Measurements from ENCODE around the gene FBL. TPM values are rescaled to one million over a fixed set of nuclear protein-coding genes. Genes with fewer than 3 reads are reported as not detected.
"Not testable (repeated sequence)": the region's sequence is repeated elsewhere in the genome, so short reads cannot be mapped to it uniquely, and the experiment has no call there.

FBL gene
- total RNA-seq, 1 experiment from 2014 or later = 186 TPM

DNA sequence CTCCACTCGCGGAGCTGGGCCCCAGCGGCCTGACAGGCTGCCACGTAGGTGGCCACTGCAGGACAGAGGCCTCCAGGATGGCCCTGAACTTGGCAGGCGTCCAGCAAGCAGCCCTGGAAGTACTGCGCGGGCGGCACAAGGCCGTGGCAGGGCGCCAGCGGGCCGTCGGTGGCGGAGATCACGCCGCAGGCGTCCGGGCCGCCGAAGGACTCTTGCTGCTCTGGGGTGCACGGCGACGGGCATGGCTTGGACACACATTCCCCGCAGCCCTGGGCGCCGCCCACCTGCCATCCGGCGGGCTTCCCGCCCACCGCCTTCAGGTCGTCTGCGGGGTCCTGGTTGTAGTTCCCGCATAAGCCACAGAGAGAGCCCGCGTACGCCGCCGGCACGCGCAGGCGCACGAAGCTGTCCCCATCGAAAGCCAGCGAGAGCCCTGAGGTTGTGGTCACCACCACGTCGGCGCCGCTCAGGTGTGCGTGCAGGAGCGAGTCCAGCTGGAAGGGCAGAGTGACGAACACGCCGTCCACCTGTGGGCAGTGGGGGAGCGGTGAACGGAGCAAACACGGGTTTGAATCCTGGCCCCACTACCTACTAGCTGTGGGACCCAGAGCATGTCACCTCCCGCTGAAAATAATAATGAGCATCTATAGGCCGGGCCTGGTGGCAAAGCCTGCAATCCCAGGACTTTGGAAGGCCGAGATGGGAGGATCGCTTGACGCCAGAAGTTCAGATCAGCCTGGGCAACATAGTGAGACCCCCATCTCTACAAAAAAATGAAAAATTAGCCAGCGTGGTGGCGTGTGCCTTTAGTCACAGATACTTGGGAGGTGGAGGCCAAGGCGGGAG lies 45.7 kb upstream of the FBL start:
- H3F3A ChIP-seq (ENCODE audit: low read length, unreplicated experiment); H3K79me2 ChIP-seq (ENCODE audit: low read length); DNase-seq; H3K9ac ChIP-seq (ENCODE audit: low read length); H3K4me1 ChIP-seq (ENCODE audit: insufficient read depth, low read length); H3K4me2 ChIP-seq (ENCODE audit: low read length); H2AFZ ChIP-seq (ENCODE audit: low read length); intact Hi-C loops (cut with micrococcal nuclease); H3K9me3 ChIP-seq (ENCODE audit: low read length); H3K4me3 ChIP-seq (ENCODE audit: low read length); H3K36me3 ChIP-seq (ENCODE audit: low read depth, low read length); CTCF ChIA-PET; H3K27me3 ChIP-seq (ENCODE audit: low read length); POLR2A ChIA-PET (ENCODE audit: unreplicated experiment); H4K20me1 ChIP-seq (ENCODE audit: low read length); H3K9me2 ChIP-seq (replicated peaks; ENCODE audit: low read length); ATAC-seq; BruUV-seq (replicated peaks); H3K27ac ChIP-seq (ENCODE audit: low read length): not testable (repeated sequence)

DNA sequence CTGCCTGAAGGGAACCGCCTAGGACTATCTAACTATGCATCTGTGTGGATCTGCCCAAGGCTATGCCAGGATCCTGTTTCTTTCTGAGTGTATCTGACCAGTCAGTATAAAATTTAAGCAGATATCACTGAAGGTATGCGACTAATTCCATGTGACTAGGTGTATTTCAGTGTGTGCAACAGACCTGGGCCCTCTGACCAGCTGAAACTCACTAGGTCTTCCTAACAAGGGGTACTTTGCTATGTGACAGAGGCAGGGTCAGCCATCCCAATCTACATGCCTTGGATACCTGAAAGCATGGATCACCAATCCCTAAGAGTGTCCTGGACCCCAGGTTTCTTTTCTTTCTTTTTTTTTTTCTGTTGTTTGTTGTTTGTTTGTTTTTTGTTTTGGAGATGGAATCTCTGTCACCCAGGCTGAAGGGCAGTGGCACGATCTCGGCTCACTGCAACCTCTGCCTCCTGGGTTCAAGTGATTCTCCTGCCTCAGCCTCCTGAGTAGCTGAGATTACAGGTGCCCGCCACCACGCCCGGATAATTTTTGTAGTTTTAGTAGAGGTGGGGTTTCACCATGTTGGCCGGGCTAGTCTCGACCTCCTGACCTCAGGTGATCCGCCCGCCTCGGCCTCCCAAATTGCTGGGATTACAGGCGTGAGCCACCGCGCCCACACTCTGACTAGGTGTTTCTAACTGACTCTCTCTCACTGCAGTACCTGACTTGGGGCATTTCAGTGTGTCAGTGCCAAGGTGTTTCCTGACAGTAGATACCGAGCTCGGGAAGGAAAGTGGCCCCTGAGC lies 44.8 kb upstream of the FBL start:
- no peaks in the 10 kb centered on the region for H3K9me2 ChIP-seq (replicated peaks; ENCODE audit: low read length)
- intact Hi-C loops (cut with micrococcal nuclease) = no loop called here
- H2AFZ ChIP-seq (ENCODE audit: low read length) = no peak overlapping the region
- BruUV-seq (replicated peaks) = no TSS peak
- TF ChIP-seq, protein P1, sequence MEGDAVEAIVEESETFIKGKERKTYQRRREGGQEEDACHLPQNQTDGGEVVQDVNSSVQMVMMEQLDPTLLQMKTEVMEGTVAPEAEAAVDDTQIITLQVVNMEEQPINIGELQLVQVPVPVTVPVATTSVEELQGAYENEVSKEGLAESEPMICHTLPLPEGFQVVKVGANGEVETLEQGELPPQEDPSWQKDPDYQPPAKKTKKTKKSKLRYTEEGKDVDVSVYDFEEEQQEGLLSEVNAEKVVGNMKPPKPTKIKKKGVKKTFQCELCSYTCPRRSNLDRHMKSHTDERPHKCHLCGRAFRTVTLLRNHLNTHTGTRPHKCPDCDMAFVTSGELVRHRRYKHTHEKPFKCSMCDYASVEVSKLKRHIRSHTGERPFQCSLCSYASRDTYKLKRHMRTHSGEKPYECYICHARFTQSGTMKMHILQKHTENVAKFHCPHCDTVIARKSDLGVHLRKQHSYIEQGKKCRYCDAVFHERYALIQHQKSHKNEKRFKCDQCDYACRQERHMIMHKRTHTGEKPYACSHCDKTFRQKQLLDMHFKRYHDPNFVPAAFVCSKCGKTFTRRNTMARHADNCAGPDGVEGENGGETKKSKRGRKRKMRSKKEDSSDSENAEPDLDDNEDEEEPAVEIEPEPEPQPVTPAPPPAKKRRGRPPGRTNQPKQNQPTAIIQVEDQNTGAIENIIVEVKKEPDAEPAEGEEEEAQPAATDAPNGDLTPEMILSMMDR (conservative IDR thresholded peaks at IDR 0.05; ENCODE audit: low read depth, low read length) = no peak
- TF ChIP-seq EZH2phosphoT487 (IDR thresholded peaks at IDR 0.05; ENCODE audit: borderline replicate concordance, low read length) = no peak
- TF ChIP-seq EZH2 (IDR thresholded peaks at IDR 0.05; ENCODE audit: low read length, unreplicated experiment) = no peak
- no peak for ATAC-seq
- H3K36me3 ChIP-seq (ENCODE audit: low read depth, low read length) = no peaks in the 10 kb centered on the region
- ChIA-PET POLR2A (ENCODE audit: unreplicated experiment) (no interaction called here), CTCF (no interaction called here)
- H3K27ac ChIP-seq (ENCODE audit: low read length) = no peak overlapping the region
- no peak overlapping the region for H3K4me3 ChIP-seq (ENCODE audit: low read length)
- no peaks in the 10 kb centered on the region for H3K27me3 ChIP-seq (ENCODE audit: low read length)
- no peaks in the 10 kb centered on the region for H3F3A ChIP-seq (ENCODE audit: low read length, unreplicated experiment)
- no peaks in the 10 kb centered on the region for H3K79me2 ChIP-seq (ENCODE audit: low read length)
- H3K9ac ChIP-seq (ENCODE audit: low read length) = no peak overlapping the region
- no peak overlapping the region for H3K4me2 ChIP-seq (ENCODE audit: low read length)
- H4K20me1 ChIP-seq (ENCODE audit: low read length) = no peaks in the 10 kb centered on the region
- DNase-seq = no peak
- H3K4me1 ChIP-seq (ENCODE audit: insufficient read depth, low read length) = no peaks in the 10 kb centered on the region
- H3K9me3 ChIP-seq (ENCODE audit: low read length) = no peaks in the 10 kb centered on the region

DNA sequence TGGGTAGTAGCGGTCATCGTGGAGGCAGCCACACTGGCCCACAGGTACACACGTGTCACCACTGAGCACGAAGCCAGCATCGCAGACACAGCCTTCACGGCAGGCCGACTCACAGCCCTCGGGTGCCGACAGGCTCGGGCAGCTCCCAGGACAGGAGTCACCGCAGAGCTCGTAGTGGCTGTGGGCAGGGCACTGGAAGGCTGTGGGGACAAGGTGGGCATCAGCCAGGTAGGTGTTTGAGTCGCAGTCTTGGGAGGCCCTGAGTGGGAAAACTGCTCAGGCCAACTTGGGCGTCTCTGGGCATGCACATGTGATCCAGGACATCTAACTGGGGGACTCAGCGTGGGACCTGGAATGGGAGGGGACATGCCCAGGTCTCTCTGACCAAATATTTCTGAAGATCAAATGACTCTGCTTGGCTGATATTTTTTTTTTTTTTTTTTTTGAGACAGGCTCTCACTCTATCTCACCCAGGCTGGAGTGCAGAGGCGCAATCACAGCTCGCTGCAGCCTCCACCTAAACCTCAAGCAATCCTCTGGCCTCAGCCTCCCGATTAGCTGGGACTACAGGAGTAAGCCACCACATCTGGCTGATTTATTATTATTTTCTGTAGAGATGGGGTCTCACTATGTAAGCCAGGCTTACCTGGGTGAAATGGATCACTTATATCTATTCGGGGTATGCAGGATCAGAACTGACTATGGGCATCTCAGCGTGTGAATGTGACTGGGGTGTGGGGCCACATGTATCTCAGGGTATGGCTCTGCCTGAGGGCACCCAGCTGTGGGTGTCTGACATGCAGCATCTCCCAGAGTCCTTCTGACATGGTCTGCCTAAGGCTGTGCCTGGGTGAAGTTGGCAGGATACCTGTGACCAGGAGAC lies 43.9 kb upstream of the FBL start:
- intact Hi-C loops (cut with micrococcal nuclease); H3K4me1 ChIP-seq (ENCODE audit: insufficient read depth, low read length); H4K20me1 ChIP-seq (ENCODE audit: low read length); DNase-seq; H3K36me3 ChIP-seq (ENCODE audit: low read depth, low read length); CTCF ChIA-PET; H3K27me3 ChIP-seq (ENCODE audit: low read length); H3K79me2 ChIP-seq (ENCODE audit: low read length); H3K9me3 ChIP-seq (ENCODE audit: low read length); H3K9ac ChIP-seq (ENCODE audit: low read length); BruUV-seq (replicated peaks); H3K4me2 ChIP-seq (ENCODE audit: low read length); H3K27ac ChIP-seq (ENCODE audit: low read length); H3K9me2 ChIP-seq (replicated peaks; ENCODE audit: low read length); POLR2A ChIA-PET (ENCODE audit: unreplicated experiment); H2AFZ ChIP-seq (ENCODE audit: low read length); H3F3A ChIP-seq (ENCODE audit: low read length, unreplicated experiment); ATAC-seq; H3K4me3 ChIP-seq (ENCODE audit: low read length): not testable (repeated sequence)

DNA sequence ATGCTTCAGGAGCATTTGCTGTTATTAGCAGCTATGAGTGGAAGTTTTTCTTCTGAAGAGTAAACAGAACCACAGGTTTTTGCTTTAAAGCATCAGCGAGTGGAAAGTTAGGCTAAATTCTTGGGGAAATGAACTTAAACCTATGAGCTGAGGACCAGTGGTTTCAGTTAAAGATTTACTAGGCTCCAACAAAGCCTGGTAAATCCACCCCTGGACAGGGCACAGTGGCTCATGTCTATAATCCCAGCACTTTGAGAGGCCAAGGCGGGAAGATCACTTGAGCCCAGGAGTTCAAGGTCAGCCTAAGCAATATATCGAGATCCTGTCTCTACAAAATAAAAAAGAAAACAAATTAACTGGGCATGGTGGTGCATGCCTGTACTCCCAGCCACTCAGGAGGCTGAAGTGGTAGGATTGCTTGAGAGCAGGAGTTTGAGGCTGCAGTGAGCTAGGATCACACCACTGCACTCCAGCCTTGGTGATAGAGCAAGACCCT lies 41.3 kb upstream of the FBL start:
- H3K4me2 ChIP-seq (ENCODE audit: low read length); POLR2A ChIA-PET (ENCODE audit: unreplicated experiment); H3K4me1 ChIP-seq (ENCODE audit: insufficient read depth, low read length); H2AFZ ChIP-seq (ENCODE audit: low read length); CTCF ChIA-PET; BruUV-seq (replicated peaks); H4K20me1 ChIP-seq (ENCODE audit: low read length); H3F3A ChIP-seq (ENCODE audit: low read length, unreplicated experiment); H3K27ac ChIP-seq (ENCODE audit: low read length); H3K36me3 ChIP-seq (ENCODE audit: low read depth, low read length); DNase-seq; ATAC-seq; H3K9ac ChIP-seq (ENCODE audit: low read length); intact Hi-C loops (cut with micrococcal nuclease); H3K9me2 ChIP-seq (replicated peaks; ENCODE audit: low read length); H3K4me3 ChIP-seq (ENCODE audit: low read length); H3K79me2 ChIP-seq (ENCODE audit: low read length); H3K9me3 ChIP-seq (ENCODE audit: low read length); H3K27me3 ChIP-seq (ENCODE audit: low read length): not testable (repeated sequence)

DNA sequence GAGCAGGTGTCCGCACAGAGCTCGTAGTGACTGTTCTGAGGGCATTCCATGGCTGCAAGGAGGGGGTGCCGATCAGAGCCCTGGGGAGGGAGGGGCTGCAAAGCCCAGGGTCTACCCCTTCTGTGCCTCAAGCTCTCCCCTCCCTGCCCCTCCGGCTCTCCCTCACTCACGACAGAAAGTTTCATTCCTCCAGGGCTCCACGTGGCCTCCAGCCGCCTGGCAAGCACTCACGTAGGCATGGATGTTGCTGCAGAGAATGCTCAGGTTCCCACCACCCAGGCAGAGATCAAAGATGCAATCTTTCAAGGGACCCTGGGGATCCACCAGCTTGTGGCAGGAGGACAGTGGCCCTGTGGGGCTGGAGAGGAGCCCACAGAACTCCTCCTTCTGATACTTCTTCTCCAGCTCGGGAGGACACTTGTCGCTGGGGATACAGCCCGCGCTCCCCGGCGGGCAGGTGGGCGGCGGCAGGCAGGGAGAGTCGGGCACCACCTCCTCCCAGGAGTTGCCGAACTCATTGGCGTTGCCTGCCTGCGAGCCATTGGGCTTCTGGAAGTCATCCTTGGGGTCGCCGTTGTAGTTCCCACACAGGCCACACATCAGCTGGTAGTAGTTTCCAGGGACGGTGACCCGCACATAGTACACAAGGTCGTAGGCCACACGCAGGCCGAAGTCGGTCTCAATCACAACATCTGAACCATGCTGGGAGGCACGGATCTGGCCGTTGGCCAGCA lies 39.8 kb upstream of the FBL start:
- BruUV-seq (replicated peaks); H3K9me2 ChIP-seq (replicated peaks; ENCODE audit: low read length); H3K4me1 ChIP-seq (ENCODE audit: insufficient read depth, low read length); H3K36me3 ChIP-seq (ENCODE audit: low read depth, low read length); H3K27me3 ChIP-seq (ENCODE audit: low read length); DNase-seq; H3K4me2 ChIP-seq (ENCODE audit: low read length); ATAC-seq; POLR2A ChIA-PET (ENCODE audit: unreplicated experiment); CTCF ChIA-PET; H4K20me1 ChIP-seq (ENCODE audit: low read length); H3K9me3 ChIP-seq (ENCODE audit: low read length); H3K27ac ChIP-seq (ENCODE audit: low read length); H3K4me3 ChIP-seq (ENCODE audit: low read length); intact Hi-C loops (cut with micrococcal nuclease); H3K9ac ChIP-seq (ENCODE audit: low read length); H3K79me2 ChIP-seq (ENCODE audit: low read length); H2AFZ ChIP-seq (ENCODE audit: low read length); H3F3A ChIP-seq (ENCODE audit: low read length, unreplicated experiment): not testable (repeated sequence)

Measured in PC-3 (cell line).